ENCODE measurements around the gene NCKAP5. TPM values are rescaled to one million over a fixed set of nuclear protein-coding genes. Genes with fewer than 3 reads are reported as not detected.
A peak's percentile ranks its signal among the peaks of the same experiment; 100 is the strongest.

The NCKAP5 gene
- polyA plus RNA-seq, 2 of the 4 experiments (the other 2 are of a cell fraction): 3.0 to 4.1 TPM

DNA sequence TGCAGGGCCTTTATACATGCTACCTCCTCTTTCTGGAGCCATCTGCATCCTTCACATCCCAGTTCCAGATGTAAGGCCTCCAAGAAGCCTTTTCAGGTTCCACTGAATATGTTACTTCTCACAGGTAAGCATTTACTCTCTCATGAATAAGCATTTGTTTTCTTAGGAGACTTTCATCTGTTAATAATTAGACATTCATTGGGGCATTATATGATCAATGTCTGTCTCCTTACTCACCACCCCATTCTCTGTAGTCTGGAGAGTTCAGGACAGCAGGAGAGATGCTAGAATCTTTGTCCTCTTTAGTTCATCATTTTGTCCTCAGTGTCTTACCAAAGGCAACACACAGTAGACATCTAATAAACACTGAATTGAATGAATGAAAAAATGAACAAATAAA is 185.7 kb downstream of the NCKAP5 start (continued):
- TF ChIP-seq CHD4 (IDR thresholded peaks at IDR 0.05; ENCODE audit: borderline replicate concordance) (no peak), HOXB13 (CRISPR knock-in tag; IDR thresholded peaks at IDR 0.05; ENCODE audit: low read depth) (no peak), JUNB (IDR thresholded peaks at IDR 0.05) (no peak), POLR2A (IDR thresholded peaks at IDR 0.05; ENCODE audit: low read length) (no peak), ZNF302 (CRISPR knock-in tag; IDR thresholded peaks at IDR 0.05) (no peak), SREBF2 (IDR thresholded peaks at IDR 0.05) (no peak), TFCP2L1 (CRISPR knock-in tag; IDR thresholded peaks at IDR 0.05) (no peak)

DNA sequence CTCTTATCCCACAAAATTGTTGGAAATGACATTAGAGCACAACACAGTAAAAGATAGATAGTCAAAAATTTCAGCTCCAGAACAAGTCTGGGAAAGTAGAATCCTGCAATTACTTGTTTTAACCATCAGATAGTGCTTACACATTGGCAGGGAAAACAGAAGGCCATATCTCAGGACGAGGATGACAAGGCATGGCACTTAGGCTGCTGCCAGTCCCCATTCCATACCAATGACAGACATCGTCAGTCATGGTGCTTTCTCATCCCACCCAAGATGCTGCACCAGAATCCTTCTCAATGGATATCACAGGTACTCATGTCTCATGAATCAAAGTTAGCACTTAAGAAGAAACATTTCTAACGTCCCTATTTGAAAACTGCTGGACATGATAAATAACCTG is 187.3 kb downstream of the NCKAP5 start:
- Histone ChIP-seq H3K9me3 (no peaks in the 10 kb centered on the region), H3K4me3 (no peak overlapping the region), H3K4me2 (no peak overlapping the region), H3K27ac (no peak overlapping the region), H3K4me1 (peaks cover 17% of the 10 kb centered on the region)
- TF ChIP-seq ZFP36 (IDR thresholded peaks at IDR 0.05; ENCODE audit: borderline replicate concordance, partially characterized antibody) (no peak), NR3C1 (IDR thresholded peaks at IDR 0.05) (no peak), HDAC2 (IDR thresholded peaks at IDR 0.05) (no peak), ZSCAN20 (CRISPR knock-in tag; IDR thresholded peaks at IDR 0.05) (no peak), ESRRA (IDR thresholded peaks at IDR 0.05; ENCODE audit: borderline replicate concordance, low read length) (no peak), HOXB5 (CRISPR knock-in tag; IDR thresholded peaks at IDR 0.05) (no peak), RNF2 (IDR thresholded peaks at IDR 0.05; ENCODE audit: borderline replicate concordance, low read depth) (no peak), MAZ (IDR thresholded peaks at IDR 0.05; ENCODE audit: borderline replicate concordance, low read depth, low read length) (no peak), KDM1A (IDR thresholded peaks at IDR 0.05; ENCODE audit: low read depth) (no peak), MYC (IDR thresholded peaks at IDR 0.05; ENCODE audit: borderline replicate concordance, low read length) (no peak), RFX5 (IDR thresholded peaks at IDR 0.05) (no peak), FOSL2 (IDR thresholded peaks at IDR 0.05) (no peak), FOSL2 (CRISPR knock-in tag; IDR thresholded peaks at IDR 0.05) (no peak), EHMT2 (IDR thresholded peaks at IDR 0.05; ENCODE audit: low read depth) (no peak), MAFK (IDR thresholded peaks at IDR 0.05; ENCODE audit: partially characterized antibody) (no peak), TP53 (CRISPR knock-in tag; IDR thresholded peaks at IDR 0.05) (no peak)
- TF ChIP-seq, protein P1, sequence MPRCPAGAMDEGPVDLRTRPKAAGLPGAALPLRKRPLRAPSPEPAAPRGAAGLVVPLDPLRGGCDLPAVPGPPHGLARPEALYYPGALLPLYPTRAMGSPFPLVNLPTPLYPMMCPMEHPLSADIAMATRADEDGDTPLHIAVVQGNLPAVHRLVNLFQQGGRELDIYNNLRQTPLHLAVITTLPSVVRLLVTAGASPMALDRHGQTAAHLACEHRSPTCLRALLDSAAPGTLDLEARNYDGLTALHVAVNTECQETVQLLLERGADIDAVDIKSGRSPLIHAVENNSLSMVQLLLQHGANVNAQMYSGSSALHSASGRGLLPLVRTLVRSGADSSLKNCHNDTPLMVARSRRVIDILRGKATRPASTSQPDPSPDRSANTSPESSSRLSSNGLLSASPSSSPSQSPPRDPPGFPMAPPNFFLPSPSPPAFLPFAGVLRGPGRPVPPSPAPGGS (IDR thresholded peaks at IDR 0.05): no peak
- TF ChIP-seq, protein P2, sequence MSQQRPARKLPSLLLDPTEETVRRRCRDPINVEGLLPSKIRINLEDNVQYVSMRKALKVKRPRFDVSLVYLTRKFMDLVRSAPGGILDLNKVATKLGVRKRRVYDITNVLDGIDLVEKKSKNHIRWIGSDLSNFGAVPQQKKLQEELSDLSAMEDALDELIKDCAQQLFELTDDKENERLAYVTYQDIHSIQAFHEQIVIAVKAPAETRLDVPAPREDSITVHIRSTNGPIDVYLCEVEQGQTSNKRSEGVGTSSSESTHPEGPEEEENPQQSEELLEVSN (IDR thresholded peaks at IDR 0.05; ENCODE audit: borderline replicate concordance, low read depth): no peak
- ATAC-seq (no peak), FAIRE-seq (no peak), DNase-seq (ENCODE audit: low read depth in 1 of 2, low spot score in 1 of 2) (no peak)
- WGBS (ENCODE audit: missing lambda C conversion rate): 58% methylated on average over 3 of the region's 3 CpGs
- ChIA-PET POLR2A (no interaction called here), CTCF (interaction anchor here (1.2 kb wide), 1 partner anchor 118 kb away, joined by 3 read pairs; no protein-coding TSS in a partner anchor)

DNA sequence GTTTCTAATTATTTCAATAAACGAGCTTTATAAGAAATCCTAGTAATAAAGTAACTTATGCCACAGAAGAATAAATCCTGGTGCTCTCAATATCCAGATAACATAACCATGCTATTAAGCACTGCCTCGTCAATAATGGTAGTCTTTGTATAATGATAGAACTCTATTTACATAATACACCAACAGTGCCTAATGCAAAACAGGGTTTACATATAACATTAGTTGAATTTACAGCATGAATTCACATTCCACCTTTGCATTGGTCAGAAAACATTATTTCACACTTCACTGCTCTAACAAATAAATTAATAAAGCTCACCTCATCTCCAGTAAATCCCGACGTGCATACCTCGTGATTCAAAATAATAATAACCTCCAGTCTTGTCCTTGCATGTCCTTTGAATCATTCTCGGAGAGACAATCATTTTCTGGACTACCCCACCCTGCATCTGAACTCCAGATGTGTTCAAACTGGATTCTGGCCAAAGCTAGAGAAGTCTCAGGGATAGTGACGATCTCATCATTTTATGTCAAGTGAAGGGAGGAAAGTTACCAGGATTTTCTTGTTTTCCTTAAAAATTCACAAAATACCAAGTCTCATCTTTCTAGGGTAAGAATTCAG is 189.2 kb downstream of the NCKAP5 start:
- ATAC-seq (no peak), DNase-seq (ENCODE audit: low read depth in 1 of 2, low spot score in 1 of 2) (no peak), FAIRE-seq (no peak)
- POLR2A ChIA-PET: no interaction called here
- no peak for TF ChIP-seq POLR2A (IDR thresholded peaks at IDR 0.05; ENCODE audit: low read length)
- no peak for TF ChIP-seq SMC3 (IDR thresholded peaks at IDR 0.05)
- TF ChIP-seq ZSCAN20 (CRISPR knock-in tag; IDR thresholded peaks at IDR 0.05): no peak
- peak; percentile 41 for TF ChIP-seq MAFK (IDR thresholded peaks at IDR 0.05; ENCODE audit: partially characterized antibody)
- TF ChIP-seq, protein P3, sequence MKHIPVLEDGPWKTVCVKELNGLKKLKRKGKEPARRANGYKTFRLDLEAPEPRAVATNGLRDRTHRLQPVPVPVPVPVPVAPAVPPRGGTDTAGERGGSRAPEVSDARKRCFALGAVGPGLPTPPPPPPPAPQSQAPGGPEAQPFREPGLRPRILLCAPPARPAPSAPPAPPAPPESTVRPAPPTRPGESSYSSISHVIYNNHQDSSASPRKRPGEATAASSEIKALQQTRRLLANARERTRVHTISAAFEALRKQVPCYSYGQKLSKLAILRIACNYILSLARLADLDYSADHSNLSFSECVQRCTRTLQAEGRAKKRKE (CRISPR knock-in tag; IDR thresholded peaks at IDR 0.05; ENCODE audit: low read depth): no peak
- TF ChIP-seq, protein P4, sequence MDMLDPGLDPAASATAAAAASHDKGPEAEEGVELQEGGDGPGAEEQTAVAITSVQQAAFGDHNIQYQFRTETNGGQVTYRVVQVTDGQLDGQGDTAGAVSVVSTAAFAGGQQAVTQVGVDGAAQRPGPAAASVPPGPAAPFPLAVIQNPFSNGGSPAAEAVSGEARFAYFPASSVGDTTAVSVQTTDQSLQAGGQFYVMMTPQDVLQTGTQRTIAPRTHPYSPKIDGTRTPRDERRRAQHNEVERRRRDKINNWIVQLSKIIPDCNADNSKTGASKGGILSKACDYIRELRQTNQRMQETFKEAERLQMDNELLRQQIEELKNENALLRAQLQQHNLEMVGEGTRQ (IDR thresholded peaks at IDR 0.05): no peak
- no peak for TF ChIP-seq ZFP36 (IDR thresholded peaks at IDR 0.05; ENCODE audit: borderline replicate concordance, partially characterized antibody)
- no peak overlapping the region for H3K4me2 ChIP-seq
- CTCF ChIA-PET: interaction anchor here (1.4 kb wide), 1 partner anchor 465 kb away, joined by 4 read pairs; no protein-coding TSS in a partner anchor
- no peak overlapping the region for H3K27ac ChIP-seq
- peaks cover 17% of the 10 kb centered on the region for H3K4me1 ChIP-seq
- 49% methylated on average over 7 of the region's 7 CpGs for WGBS (ENCODE audit: missing lambda C conversion rate)
- H3K9me3 ChIP-seq: no peaks in the 10 kb centered on the region
- no peak overlapping the region for H3K4me3 ChIP-seq

All from A549 (cell line).